GM23338 (cell line): ENCODE results near the gene DENND1B. TPM values are rescaled to one million over a fixed set of nuclear protein-coding genes. Genes with fewer than 3 reads are reported as not detected.

Source experiments
- ATAC-seq: fragments of 200-7000 bp; cut with Tn5 transposase; 3 replicates; pipeline ENCODE4 v1.9.1; 2020
- DNase-seq: peaks from one replicate; pipeline ENCODE4 v3.0.0-alpha.2; 2015; ENCODE audit warnings: low spot score
- H2AFZ ChIP-seq: fragments of 200-600 bp; sonication (generic); 2 replicates; pipeline ENCODE4 v1.8.0; 2016; ENCODE audit warnings: antibody characterized with exemption, mild to moderate bottlenecking, moderate library complexity
- H3F3A ChIP-seq: fragments of 200-600 bp; sonication (generic); replicated peaks from 2 replicates; pipeline ENCODE4 v1.8.0; 2017; ENCODE audit warnings: antibody characterized with exemption, mixed run types, low read depth
- H3K27ac ChIP-seq: fragments of 200-600 bp; sonication (generic); 2 replicates; pipeline ENCODE4 v1.6.1; 2016; ENCODE audit warnings: low read depth
- H3K27me3 ChIP-seq: fragments of 200-600 bp; sonication (generic); 2 replicates; pipeline ENCODE4 v1.8.0; 2016; ENCODE audit warnings: mild to moderate bottlenecking, mixed run types, moderate library complexity; ENCODE audit not compliant: insufficient read depth
- H3K36me3 ChIP-seq: fragments of 200-600 bp; sonication (generic); 2 replicates; pipeline ENCODE4 v1.8.0; 2016; ENCODE audit warnings: mild to moderate bottlenecking; ENCODE audit not compliant: insufficient read depth
- H3K4me1 ChIP-seq: fragments of 200-600 bp; sonication (generic); 2 replicates; pipeline ENCODE4 v1.8.0; 2016; ENCODE audit warnings: mild to moderate bottlenecking, moderate library complexity; ENCODE audit not compliant: insufficient read depth
- H3K4me2 ChIP-seq: fragments of 200-600 bp; sonication (generic); 2 replicates; pipeline ENCODE4 v1.7.1; 2017; ENCODE audit warnings: mixed run types
- H3K4me3 ChIP-seq: fragments of 200-600 bp; sonication (generic); 2 replicates; pipeline ENCODE4 v1.6.1; 2016; ENCODE audit warnings: mixed run types
- H3K79me2 ChIP-seq: fragments of 200-600 bp; sonication (generic); replicated peaks from 2 replicates; pipeline ENCODE4 v1.8.0; 2017; ENCODE audit warnings: mild to moderate bottlenecking; ENCODE audit not compliant: insufficient read depth
- H3K9me2 ChIP-seq: fragments of 200-600 bp; sonication (generic); 2 replicates; pipeline ENCODE4 v1.8.0; 2017; ENCODE audit not compliant: insufficient read depth
- H4K20me1 ChIP-seq: fragments of 200-600 bp; sonication (generic); replicated peaks from 2 replicates; pipeline ENCODE4 v1.8.0; 2017; ENCODE audit warnings: mild to moderate bottlenecking; ENCODE audit not compliant: insufficient read depth
- H3K27ac Mint-ChIP-seq: 2 replicates; pipeline ENCODE4 v1.8.0; 2020; ENCODE audit warnings: inconsistent platforms, mild to moderate bottlenecking, moderate library complexity, mixed read lengths
- H3K27me3 Mint-ChIP-seq: 3 replicates; pipeline ENCODE4 v1.8.0; 2022; ENCODE audit warnings: low read depth, mild to moderate bottlenecking, moderate library complexity, mixed read lengths, inconsistent platforms; ENCODE audit not compliant: insufficient read depth, poor library complexity
- H3K36me3 Mint-ChIP-seq: 3 replicates; pipeline ENCODE4 v1.8.0; 2021; ENCODE audit warnings: low read depth, mild to moderate bottlenecking, inconsistent platforms, moderate library complexity, mixed read lengths
- H3K4me1 Mint-ChIP-seq: 3 replicates; pipeline ENCODE4 v1.8.0; 2020; ENCODE audit warnings: mild to moderate bottlenecking, inconsistent platforms, mixed read lengths
- H3K4me3 Mint-ChIP-seq: 3 replicates; pipeline ENCODE4 v1.8.0; 2021; ENCODE audit warnings: moderate library complexity, mild to moderate bottlenecking, inconsistent platforms, mixed read lengths
- H3K9me3 Mint-ChIP-seq: 3 replicates; pipeline ENCODE4 v1.8.0; 2020; ENCODE audit warnings: moderate library complexity, mild to moderate bottlenecking, inconsistent platforms, mixed read lengths
- EZH2 ChIP-seq: fragments of 200-600 bp; sonication (generic); IDR thresholded peaks from one replicate; pipeline ENCODE4 v1.8.0; 2017; ENCODE audit warnings: antibody characterized with exemption, mild to moderate bottlenecking, low read depth; ENCODE audit not compliant: unreplicated experiment
- EZH2phosphoT487 ChIP-seq: fragments of 200-600 bp; sonication (generic); IDR thresholded peaks from one replicate; pipeline ENCODE4 v1.8.1; 2018; ENCODE audit warnings: antibody characterized with exemption; ENCODE audit not compliant: unreplicated experiment
- STAT1 ChIP-seq: IDR thresholded peaks from one replicate; pipeline ENCODE4 v1.6.1; 2016; ENCODE audit warnings: antibody characterized with exemption; ENCODE audit not compliant: unreplicated experiment
- polyA plus RNA-seq: library from polyadenylated mRNA; unstranded; fragments of >200 nt; fragmentation: Nextera tagmentation; extraction: Ambion mirVana; gene quantifications from 2 replicates; pipeline ENCODE4 v1.2.1, GENCODE V29; 2016
- total RNA-seq: library from RNA; depleted of rRNA; stranded (reverse); fragments of >200 nt; shearing (Covaris generic); gene quantifications from 2 replicates; pipeline ENCODE4 v1.2.3, GENCODE V29; 2014
- TF ChIP-seq, protein P1 (sequence below), 2 experiments: fragments of 200-600 bp in 1 of 2; sonication (generic) in 1 of 2; conservative IDR thresholded peaks; 2 replicates each; pipeline versions ENCODE4 v1.5.1 to v1.6.1; 2016 to 2017; ENCODE audit warnings: antibody characterized with exemption in 2 of 2, low read depth in 2 of 2, mild to moderate bottlenecking in 2 of 2, moderate library complexity in 1 of 2
- TF ChIP-seq, protein P2 (sequence below): IDR thresholded peaks from 2 replicates; pipeline ENCODE4 v1.6.1; 2016; ENCODE audit warnings: antibody characterized with exemption

The DENND1B gene
- total and polyA plus RNA-seq, 2 experiments from 2014 or later: 4.3 to 5.2 TPM

DNA sequence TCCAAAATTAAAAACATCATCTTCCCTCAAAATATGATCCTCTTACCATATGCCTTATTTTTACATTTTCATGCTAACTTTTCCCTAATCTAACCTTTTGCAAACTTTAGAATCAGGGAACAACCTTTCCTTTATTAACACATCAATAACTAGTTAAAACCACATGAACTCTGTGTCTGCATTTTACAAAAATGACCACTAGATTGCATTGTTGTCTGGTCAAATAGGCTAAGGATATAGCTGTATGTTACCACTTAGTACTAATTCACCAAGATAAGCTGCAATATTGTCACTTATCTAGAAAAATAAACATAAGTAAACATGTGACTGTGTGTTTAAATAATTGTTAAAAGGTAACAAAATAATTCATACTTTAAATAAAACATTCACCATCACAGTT, 82.3 kb downstream of the DENND1B start:
- Mint-ChIP-seq H3K27me3 (no peaks in the 10 kb centered on the region), H3K9me3 (peaks cover 11% of the 10 kb centered on the region), H3K36me3 (peaks cover 12% of the 10 kb centered on the region; the same call in 2 of the 3 replicates), H3K4me3 (no peak overlapping the region), H3K4me1 (peaks cover 4% of the 10 kb centered on the region; the same call in 2 of the 3 replicates), H3K27ac (no peak overlapping the region)
- no peak overlapping the region for H3K27ac ChIP-seq
- no peak overlapping the region for H3K4me3 ChIP-seq
- ATAC-seq (no peak), DNase-seq (no peak)
- H3K79me2 ChIP-seq: no peaks in the 10 kb centered on the region
- H3F3A ChIP-seq: no peaks in the 10 kb centered on the region
- H2AFZ ChIP-seq: no peak overlapping the region
- H3K4me1 ChIP-seq: no peaks in the 10 kb centered on the region
- H3K9me2 ChIP-seq: no peaks in the 10 kb centered on the region
- H3K36me3 ChIP-seq: 0 out of 2 replicates have a peak, but pooled peaks cover 4% of the 10 kb centered on the region
- no peak overlapping the region for H3K4me2 ChIP-seq
- TF ChIP-seq EZH2phosphoT487: no peak
- H3K27me3 ChIP-seq: no peaks in the 10 kb centered on the region
- H4K20me1 ChIP-seq: no peaks in the 10 kb centered on the region

DNA sequence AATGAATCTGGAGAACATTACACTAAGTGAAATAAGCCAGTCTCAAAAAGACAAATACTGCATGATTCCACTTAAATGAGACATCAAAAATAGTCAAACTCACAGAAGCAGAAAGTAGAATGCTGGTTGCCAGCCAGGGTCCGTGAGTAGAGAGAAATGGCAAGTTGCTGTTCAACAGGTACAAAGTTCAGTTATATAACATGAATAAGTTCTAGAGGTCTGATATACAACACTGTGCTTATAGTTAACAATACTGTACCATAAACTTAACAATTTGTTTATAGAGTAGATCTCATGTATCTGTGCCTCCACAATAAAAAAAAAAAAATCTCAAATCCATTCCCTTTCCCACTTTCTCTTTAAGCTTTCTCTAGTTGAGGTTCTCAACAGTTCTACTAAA, 83.5 kb downstream of the DENND1B start:
- Histone ChIP-seq H3K4me2 (no peak overlapping the region), H4K20me1 (no peaks in the 10 kb centered on the region), H2AFZ (no peak overlapping the region), H3K79me2 (no peaks in the 10 kb centered on the region), H3K27ac (no peak overlapping the region), H3K27me3 (no peaks in the 10 kb centered on the region), H3K4me1 (no peaks in the 10 kb centered on the region), H3K9me2 (no peaks in the 10 kb centered on the region), H3F3A (no peaks in the 10 kb centered on the region), H3K4me3 (no peak overlapping the region), H3K36me3 (0 out of 2 replicates have a peak, but pooled peaks cover 4% of the 10 kb centered on the region)
- peaks cover 13% of the 10 kb centered on the region; the same call in 2 of the 3 replicates for H3K36me3 Mint-ChIP-seq
- no peak for ATAC-seq
- no peak overlapping the region for H3K4me3 Mint-ChIP-seq
- DNase-seq: no peak
- TF ChIP-seq, protein P1, sequence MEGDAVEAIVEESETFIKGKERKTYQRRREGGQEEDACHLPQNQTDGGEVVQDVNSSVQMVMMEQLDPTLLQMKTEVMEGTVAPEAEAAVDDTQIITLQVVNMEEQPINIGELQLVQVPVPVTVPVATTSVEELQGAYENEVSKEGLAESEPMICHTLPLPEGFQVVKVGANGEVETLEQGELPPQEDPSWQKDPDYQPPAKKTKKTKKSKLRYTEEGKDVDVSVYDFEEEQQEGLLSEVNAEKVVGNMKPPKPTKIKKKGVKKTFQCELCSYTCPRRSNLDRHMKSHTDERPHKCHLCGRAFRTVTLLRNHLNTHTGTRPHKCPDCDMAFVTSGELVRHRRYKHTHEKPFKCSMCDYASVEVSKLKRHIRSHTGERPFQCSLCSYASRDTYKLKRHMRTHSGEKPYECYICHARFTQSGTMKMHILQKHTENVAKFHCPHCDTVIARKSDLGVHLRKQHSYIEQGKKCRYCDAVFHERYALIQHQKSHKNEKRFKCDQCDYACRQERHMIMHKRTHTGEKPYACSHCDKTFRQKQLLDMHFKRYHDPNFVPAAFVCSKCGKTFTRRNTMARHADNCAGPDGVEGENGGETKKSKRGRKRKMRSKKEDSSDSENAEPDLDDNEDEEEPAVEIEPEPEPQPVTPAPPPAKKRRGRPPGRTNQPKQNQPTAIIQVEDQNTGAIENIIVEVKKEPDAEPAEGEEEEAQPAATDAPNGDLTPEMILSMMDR (conservative IDR thresholded peaks at IDR 0.05; ENCODE audit: low read depth in 2 of 2): no peak
- no peak for TF ChIP-seq STAT1
- TF ChIP-seq, protein P2, sequence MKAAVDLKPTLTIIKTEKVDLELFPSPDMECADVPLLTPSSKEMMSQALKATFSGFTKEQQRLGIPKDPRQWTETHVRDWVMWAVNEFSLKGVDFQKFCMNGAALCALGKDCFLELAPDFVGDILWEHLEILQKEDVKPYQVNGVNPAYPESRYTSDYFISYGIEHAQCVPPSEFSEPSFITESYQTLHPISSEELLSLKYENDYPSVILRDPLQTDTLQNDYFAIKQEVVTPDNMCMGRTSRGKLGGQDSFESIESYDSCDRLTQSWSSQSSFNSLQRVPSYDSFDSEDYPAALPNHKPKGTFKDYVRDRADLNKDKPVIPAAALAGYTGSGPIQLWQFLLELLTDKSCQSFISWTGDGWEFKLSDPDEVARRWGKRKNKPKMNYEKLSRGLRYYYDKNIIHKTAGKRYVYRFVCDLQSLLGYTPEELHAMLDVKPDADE: no peak
- peaks cover 14% of the 10 kb centered on the region for H3K9me3 Mint-ChIP-seq
- H3K4me1 Mint-ChIP-seq: peaks cover 4% of the 10 kb centered on the region; the same call in 2 of the 3 replicates
- H3K27me3 Mint-ChIP-seq: no peaks in the 10 kb centered on the region
- no peak overlapping the region for H3K27ac Mint-ChIP-seq

DNA sequence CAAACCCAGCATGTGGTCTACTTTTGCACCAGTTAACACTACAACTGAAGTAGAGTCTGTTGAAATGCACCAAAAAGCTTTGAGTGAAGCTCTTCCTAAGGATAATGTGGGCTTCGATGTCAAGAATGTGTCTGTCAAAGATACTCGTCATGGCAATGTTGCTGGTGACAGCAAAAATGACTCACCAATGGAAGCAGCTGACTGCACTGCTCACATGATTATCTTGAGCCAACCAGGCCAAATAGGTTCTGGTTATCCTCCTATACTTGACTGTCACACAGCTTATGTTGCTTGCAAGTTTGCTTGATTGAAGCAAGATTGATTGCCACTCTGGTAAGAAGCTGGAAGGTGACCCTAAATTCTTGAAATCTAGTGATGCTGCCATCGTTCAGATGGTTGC, 85.2 kb downstream of the DENND1B start:
- H3K4me1 Mint-ChIP-seq: peaks cover 13% of the 10 kb centered on the region; the same call in 2 of the 3 replicates
- no peak overlapping the region for H3K27ac Mint-ChIP-seq
- Histone ChIP-seq H3K27me3 (no peaks in the 10 kb centered on the region), H3K27ac (no peak overlapping the region), H3F3A (no peaks in the 10 kb centered on the region), H3K36me3 (0 out of 2 replicates have a peak, but pooled peaks cover 4% of the 10 kb centered on the region), H3K79me2 (no peaks in the 10 kb centered on the region), H4K20me1 (no peaks in the 10 kb centered on the region), H2AFZ (no peak overlapping the region), H3K4me1 (peaks cover 6% of the 10 kb centered on the region; the same call in 1 of the 2 replicates), H3K9me2 (no peaks in the 10 kb centered on the region), H3K4me3 (no peak overlapping the region), H3K4me2 (no peak overlapping the region)
- no peaks in the 10 kb centered on the region for H3K27me3 Mint-ChIP-seq
- peaks cover 13% of the 10 kb centered on the region; the same call in 2 of the 3 replicates for H3K36me3 Mint-ChIP-seq
- TF ChIP-seq STAT1 (no peak), EZH2 (no peak)
- DNase-seq: no peak
- ATAC-seq: no peak
- H3K9me3 Mint-ChIP-seq: peaks cover 14% of the 10 kb centered on the region
- H3K4me3 Mint-ChIP-seq: no peak overlapping the region
